Measurements from ENCODE around the gene GCG. TPM values are rescaled to one million over a fixed set of nuclear protein-coding genes. Genes with fewer than 3 reads are reported as not detected.

The GCG gene
- not detected for total RNA-seq

DNA sequence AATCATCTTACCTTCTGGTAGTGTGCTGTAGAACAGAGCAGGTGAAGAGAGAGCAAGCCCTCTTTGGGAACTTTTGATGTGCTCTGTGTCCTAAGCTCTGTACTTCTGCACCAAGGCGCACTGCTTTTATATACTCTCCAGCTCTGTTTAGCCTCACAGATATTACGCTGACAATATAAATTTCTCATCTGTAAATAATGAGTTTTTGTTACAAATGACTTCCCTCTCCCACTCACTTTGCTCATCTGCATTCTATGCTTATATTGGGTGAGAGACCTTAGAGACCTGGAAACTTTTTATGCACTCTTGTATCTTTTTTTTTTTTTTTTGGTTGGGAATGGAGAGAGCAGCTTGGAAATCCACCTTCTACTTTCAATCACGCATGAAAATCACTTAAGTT, at the start of gene GCG:
GCG (minus strand) TSS at position 101 of the 400 bp plus-strand sequence. CDS start 3,069 bp downstream, outside the sequence.
- DNase-seq (ENCODE audit: low spot score) (no peak), ATAC-seq (ENCODE audit: insufficient number of reproducible peaks, low FRiP score, low read depth) (no peak)
- Histone ChIP-seq H3K27me3 (replicated peaks; ENCODE audit: insufficient read depth) (no peaks in the 10 kb centered on the region), H3K27ac (no peak within 1 kb of the TSS), H3K9me3 (no peaks in the 10 kb centered on the region), H3K4me1 (ENCODE audit: control insufficient read depth in 1 of 2, low read depth in 2 of 2) (no peaks in the 10 kb centered on the region), H3K36me3 (no peaks in the 10 kb centered on the region), H3K4me3 (no peak within 1 kb of the TSS)
- TF ChIP-seq, protein P1, sequence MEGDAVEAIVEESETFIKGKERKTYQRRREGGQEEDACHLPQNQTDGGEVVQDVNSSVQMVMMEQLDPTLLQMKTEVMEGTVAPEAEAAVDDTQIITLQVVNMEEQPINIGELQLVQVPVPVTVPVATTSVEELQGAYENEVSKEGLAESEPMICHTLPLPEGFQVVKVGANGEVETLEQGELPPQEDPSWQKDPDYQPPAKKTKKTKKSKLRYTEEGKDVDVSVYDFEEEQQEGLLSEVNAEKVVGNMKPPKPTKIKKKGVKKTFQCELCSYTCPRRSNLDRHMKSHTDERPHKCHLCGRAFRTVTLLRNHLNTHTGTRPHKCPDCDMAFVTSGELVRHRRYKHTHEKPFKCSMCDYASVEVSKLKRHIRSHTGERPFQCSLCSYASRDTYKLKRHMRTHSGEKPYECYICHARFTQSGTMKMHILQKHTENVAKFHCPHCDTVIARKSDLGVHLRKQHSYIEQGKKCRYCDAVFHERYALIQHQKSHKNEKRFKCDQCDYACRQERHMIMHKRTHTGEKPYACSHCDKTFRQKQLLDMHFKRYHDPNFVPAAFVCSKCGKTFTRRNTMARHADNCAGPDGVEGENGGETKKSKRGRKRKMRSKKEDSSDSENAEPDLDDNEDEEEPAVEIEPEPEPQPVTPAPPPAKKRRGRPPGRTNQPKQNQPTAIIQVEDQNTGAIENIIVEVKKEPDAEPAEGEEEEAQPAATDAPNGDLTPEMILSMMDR (IDR thresholded peaks at IDR 0.05): no peak

- Histone ChIP-seq H3K4me3 (no peak overlapping the region), H3K9me3 (no peaks in the 10 kb centered on the region), H3K36me3 (no peaks in the 10 kb centered on the region), H3K27ac (no peak overlapping the region), H3K4me1 (ENCODE audit: control insufficient read depth in 1 of 2, low read depth in 2 of 2) (no peaks in the 10 kb centered on the region), H3K27me3 (replicated peaks; ENCODE audit: insufficient read depth) (no peaks in the 10 kb centered on the region)
- DNase-seq (ENCODE audit: low spot score): no peak
- no peak for ATAC-seq (ENCODE audit: insufficient number of reproducible peaks, low FRiP score, low read depth)
- TF ChIP-seq, protein P1 (IDR thresholded peaks at IDR 0.05): no peak
Observed at GRCh38 chr2:162200636-162201035, 48.6 kb upstream of the GCG start.

DNA sequence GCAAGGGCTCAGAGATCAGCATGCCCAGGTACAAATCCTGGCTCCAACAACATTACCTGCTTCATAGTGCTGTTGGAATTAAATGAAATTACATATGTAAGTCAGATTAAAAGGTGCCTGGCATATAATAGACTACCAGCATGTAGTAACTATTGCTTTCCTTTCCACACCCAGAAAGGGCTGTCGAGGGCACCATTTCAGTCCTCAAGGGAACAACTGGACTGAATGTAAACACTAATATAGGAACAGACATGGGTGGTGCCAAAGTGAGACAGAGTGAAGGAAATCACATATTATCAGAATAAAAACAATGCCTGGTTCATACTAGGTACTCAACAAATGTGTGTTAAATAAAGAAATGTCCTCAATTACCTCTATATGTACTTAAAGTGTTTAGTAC, 47.9 kb upstream of the GCG start:
- Histone ChIP-seq H3K27me3 (replicated peaks; ENCODE audit: insufficient read depth) (no peaks in the 10 kb centered on the region), H3K4me1 (ENCODE audit: control insufficient read depth in 1 of 2, low read depth in 2 of 2) (no peaks in the 10 kb centered on the region), H3K9me3 (no peaks in the 10 kb centered on the region), H3K4me3 (no peak overlapping the region), H3K27ac (no peak overlapping the region), H3K36me3 (no peaks in the 10 kb centered on the region)
- ATAC-seq (ENCODE audit: insufficient number of reproducible peaks, low FRiP score, low read depth): no peak
- no peak for DNase-seq (ENCODE audit: low spot score)
- TF ChIP-seq, protein P1 (IDR thresholded peaks at IDR 0.05): no peak

DNA sequence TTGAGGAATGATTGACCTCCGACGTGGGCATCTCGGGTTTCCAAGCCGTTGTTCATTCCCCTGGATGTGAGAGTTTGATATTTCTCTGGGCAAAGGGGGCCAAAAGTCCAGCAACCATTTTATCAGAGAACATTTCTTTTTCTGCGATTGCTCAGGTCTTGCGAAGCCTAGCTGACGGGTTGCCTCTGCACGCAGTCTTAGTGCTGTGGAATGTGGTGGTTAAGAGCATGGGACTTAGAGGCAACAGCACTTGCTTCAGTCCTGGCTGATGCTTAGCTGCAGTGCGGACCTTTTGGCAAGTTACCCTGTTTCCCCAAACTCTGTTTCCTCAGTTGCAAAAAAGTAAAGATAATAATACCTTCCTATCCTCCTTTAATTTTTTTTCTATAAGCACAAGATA, 46.2 kb upstream of the GCG start:
- H3K27me3 ChIP-seq (replicated peaks; ENCODE audit: insufficient read depth): no peaks in the 10 kb centered on the region
- H3K36me3 ChIP-seq: no peaks in the 10 kb centered on the region
- TF ChIP-seq, protein P1 (IDR thresholded peaks at IDR 0.05): no peak
- no peak overlapping the region for H3K4me3 ChIP-seq
- ATAC-seq (ENCODE audit: insufficient number of reproducible peaks, low FRiP score, low read depth) (no peak), DNase-seq (ENCODE audit: low spot score) (no peak)
- no peaks in the 10 kb centered on the region for H3K4me1 ChIP-seq (ENCODE audit: control insufficient read depth in 1 of 2, low read depth in 2 of 2)
- H3K27ac ChIP-seq: no peak overlapping the region
- H3K9me3 ChIP-seq: no peaks in the 10 kb centered on the region

GRCh38 chr2:162197069-162197825, 45.2 kb upstream of the GCG start:
- ATAC-seq (ENCODE audit: insufficient number of reproducible peaks, low FRiP score, low read depth): no peak
- TF ChIP-seq, protein P1 (IDR thresholded peaks at IDR 0.05): no peak

More at GRCh38 chr2:162197069-162197825, 45.2 kb upstream of the GCG start:
- Histone ChIP-seq H3K27ac (no peak overlapping the region), H3K4me1 (ENCODE audit: control insufficient read depth in 1 of 2, low read depth in 2 of 2) (no peaks in the 10 kb centered on the region), H3K4me3 (no peak overlapping the region), H3K27me3 (replicated peaks; ENCODE audit: insufficient read depth) (no peaks in the 10 kb centered on the region), H3K36me3 (no peaks in the 10 kb centered on the region), H3K9me3 (no peaks in the 10 kb centered on the region)
- DNase-seq (ENCODE audit: low spot score): no peak

Measured in thoracic aorta (tissue), 2 donors.